ENCODE measurements around the gene CFAP107. TPM values are rescaled to one million over a fixed set of nuclear protein-coding genes. Genes with fewer than 3 reads are reported as not detected.
"Not testable (repeated sequence)": the region's sequence is repeated elsewhere in the genome, so short reads cannot be mapped to it uniquely, and the experiment has no call there.

Gene CFAP107
- polyA plus RNA-seq, 1 donor (not counting 4 experiments of a cell fraction or from before 2014, with no cell fraction given), result not detected

GRCh38 chr1:12712929-12713328 is 33.1 kb upstream of the CFAP107 start:
- TF ChIP-seq CTCF (optimal IDR thresholded peaks at IDR 0.05 in 1 of 3, IDR thresholded peaks at IDR 0.05 in 1 of 3, conservative IDR thresholded peaks at IDR 0.05 in 1 of 3; ENCODE audit: extremely low read depth in 1 of 3, insufficient read depth in 2 of 3, low read length in 3 of 3) (no peak), EZH2 (IDR thresholded peaks at IDR 0.05; ENCODE audit: low read length) (no peak)
- FAIRE-seq, result no peak

DNA sequence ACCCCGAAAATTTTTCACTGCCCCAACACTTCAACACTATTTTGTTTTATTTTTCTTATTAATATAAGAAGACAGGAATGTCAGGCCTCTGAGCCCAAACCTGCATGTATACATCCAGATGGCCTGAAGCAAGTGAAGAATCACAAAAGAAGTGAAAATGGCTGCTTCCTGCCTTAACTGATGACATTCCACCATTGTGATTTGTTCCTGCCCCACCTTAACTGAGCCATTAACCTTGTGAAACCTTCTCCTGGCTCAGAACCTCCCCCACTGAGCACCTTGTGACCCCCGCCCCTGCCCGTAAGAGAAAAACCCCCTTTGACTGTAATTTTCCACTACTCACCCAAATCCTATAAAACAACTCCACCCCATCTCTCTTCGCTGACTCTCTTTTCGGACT is 32.3 kb upstream of the CFAP107 start:
- H3K36me3 ChIP-seq (ENCODE audit: control insufficient read depth in 2 of 2, extremely low read depth in 1 of 2, insufficient read depth in 2 of 2, low read length in 2 of 2); H3K27ac ChIP-seq (ENCODE audit: control insufficient read depth, insufficient read depth, low read length); H3K27me3 ChIP-seq (ENCODE audit: control insufficient read depth, extremely low read depth, insufficient read depth, low read length); H4K20me1 ChIP-seq (ENCODE audit: control insufficient read depth, extremely low read depth, insufficient read depth, low read length); H3K4me1 ChIP-seq (ENCODE audit: control insufficient read depth, extremely low read depth, insufficient read depth, low read length); FAIRE-seq; H3K9me1 ChIP-seq (ENCODE audit: control insufficient read depth, extremely low read depth, insufficient read depth, low read length); dilution Hi-C loops (cut with MboI; ENCODE audit: extremely low pct_ligation_motif_present, low sequenced_read_pairs); DNase-seq (ENCODE audit: low read depth, low spot score); H3K9ac ChIP-seq (ENCODE audit: control insufficient read depth, extremely low read depth, insufficient read depth, low read length); H2AFZ ChIP-seq (ENCODE audit: control insufficient read depth, low read length); H3K9me3 ChIP-seq (ENCODE audit: control insufficient read depth, low read depth, low read length); H3K4me2 ChIP-seq (ENCODE audit: control insufficient read depth, extremely low read depth, insufficient read depth, low read depth, low read length); H3K79me2 ChIP-seq (ENCODE audit: control insufficient read depth, insufficient read depth, low read length); H3K4me3 ChIP-seq (ENCODE audit: control insufficient read depth in 2 of 3, extremely low read depth in 1 of 3, insufficient read depth in 2 of 3, low read depth in 1 of 3, low read length in 3 of 3): not testable (repeated sequence)

More at GRCh38 chr1:12712929-12713328, 33.1 kb upstream of the CFAP107 start:
- no peak overlapping the region for H3K4me3 ChIP-seq (ENCODE audit: control insufficient read depth in 2 of 3, extremely low read depth in 1 of 3, insufficient read depth in 2 of 3, low read depth in 1 of 3, low read length in 3 of 3)
- dilution Hi-C loops (cut with MboI; ENCODE audit: extremely low pct_ligation_motif_present, low sequenced_read_pairs), result no loop called here
- no peaks in the 10 kb centered on the region for H3K27me3 ChIP-seq (ENCODE audit: control insufficient read depth, extremely low read depth, insufficient read depth, low read length)
- H3K79me2 ChIP-seq (ENCODE audit: control insufficient read depth, insufficient read depth, low read length), result no peaks in the 10 kb centered on the region
- H3K36me3 ChIP-seq (ENCODE audit: control insufficient read depth in 2 of 2, extremely low read depth in 1 of 2, insufficient read depth in 2 of 2, low read length in 2 of 2), result no peaks in the 10 kb centered on the region
- H4K20me1 ChIP-seq (ENCODE audit: control insufficient read depth, extremely low read depth, insufficient read depth, low read length), result no peaks in the 10 kb centered on the region
- no peak overlapping the region for H3K27ac ChIP-seq (ENCODE audit: control insufficient read depth, insufficient read depth, low read length)
- no peak for DNase-seq (ENCODE audit: low read depth, low spot score)
- no peak overlapping the region for H3K4me2 ChIP-seq (ENCODE audit: control insufficient read depth, extremely low read depth, insufficient read depth, low read depth, low read length)
- no peaks in the 10 kb centered on the region for H3K9me1 ChIP-seq (ENCODE audit: control insufficient read depth, extremely low read depth, insufficient read depth, low read length)
- H3K9ac ChIP-seq (ENCODE audit: control insufficient read depth, extremely low read depth, insufficient read depth, low read length), result no peak overlapping the region
- H3K9me3 ChIP-seq (ENCODE audit: control insufficient read depth, low read depth, low read length), result no peaks in the 10 kb centered on the region
- H3K4me1 ChIP-seq (ENCODE audit: control insufficient read depth, extremely low read depth, insufficient read depth, low read length), result peaks cover 8% of the 10 kb centered on the region
- H2AFZ ChIP-seq (ENCODE audit: control insufficient read depth, low read length), result no peak overlapping the region
